OCI-LY7 (cell line): ENCODE measurements around the gene RNF220. TPM values are rescaled to one million over a fixed set of nuclear protein-coding genes. Genes with fewer than 3 reads are reported as not detected.

Source experiments
- BruUV-seq: library from RNA; stranded (reverse); fragments of 400-500 nt; replicated peaks from 2 replicates; lab custom pipeline; 2021; lab: Mats Ljungman, UMichigan
- CTCF ChIA-PET: fragments of 300-600 bp; sonication (Branson Sonifier 250); formaldehyde crosslinking; loops from one replicate; lab custom pipeline; 2022; ENCODE audit warnings: antibody characterized with exemption; ENCODE audit not compliant: unreplicated experiment; lab: Charles Lee
- POLR2A ChIA-PET: fragments of 300-600 bp; sonication (Branson Sonifier 250); formaldehyde crosslinking; loops from one replicate; lab custom pipeline; 2022; ENCODE audit warnings: antibody characterized with exemption; lab: Charles Lee
- DNase-seq: peaks from one replicate; pipeline ENCODE4 v3.0.0-alpha.2; 2015; ENCODE audit warnings: low spot score
- H2AFZ ChIP-seq: fragments of 200-600 bp; sonication (generic), shearing (Covaris generic); 2 replicates; pipeline ENCODE4 v1.6.1; 2014; ENCODE audit warnings: mild to moderate bottlenecking, antibody characterized with exemption, low read length, moderate library complexity
- H3K27ac ChIP-seq: fragments of 200-600 bp; sonication (generic); 2 replicates; pipeline ENCODE4 v1.5.1; 2014; ENCODE audit warnings: mixed run types, low read depth, mild to moderate bottlenecking, moderate library complexity, low read length, inconsistent platforms; ENCODE audit not compliant: poor library complexity, severe bottlenecking
- H3K36me3 ChIP-seq: fragments of 200-600 bp; sonication (generic); 2 replicates; pipeline ENCODE4 v1.6.1; 2014; ENCODE audit warnings: mild to moderate bottlenecking, antibody characterized with exemption, low read length, moderate library complexity, mixed read lengths; ENCODE audit not compliant: insufficient read depth
- H3K4me1 ChIP-seq: fragments of 200-600 bp; sonication (generic); 2 replicates; pipeline ENCODE4 v1.5.1; 2014; ENCODE audit warnings: mild to moderate bottlenecking, low read length; ENCODE audit not compliant: insufficient read depth, poor library complexity, severe bottlenecking
- H3K4me2 ChIP-seq: fragments of 200-600 bp; sonication (generic); 2 replicates; pipeline ENCODE4 v1.6.1; 2014; ENCODE audit warnings: mild to moderate bottlenecking, low read length
- H3K4me3 ChIP-seq: fragments of 200-600 bp; sonication (generic); 2 replicates; pipeline ENCODE4 v1.5.1; 2014; ENCODE audit warnings: mild to moderate bottlenecking, low read depth, low read length; ENCODE audit not compliant: poor library complexity, severe bottlenecking
- H3K79me2 ChIP-seq: fragments of 200-600 bp; sonication (generic); 2 replicates; pipeline ENCODE4 v1.6.1; 2016; ENCODE audit warnings: low read depth, mild to moderate bottlenecking, low read length, moderate library complexity, mixed read lengths; ENCODE audit not compliant: insufficient read depth
- H3K9me2 ChIP-seq: fragments of 200-600 bp; sonication (generic); 2 replicates; pipeline ENCODE4 v1.6.1; 2016; ENCODE audit warnings: mild to moderate bottlenecking, low read length, mixed read lengths; ENCODE audit not compliant: insufficient read depth
- H3K9me3 ChIP-seq: fragments of 200-600 bp; sonication (generic); 2 replicates; pipeline ENCODE4 v1.6.1; 2014; ENCODE audit warnings: mild to moderate bottlenecking, mixed run types, low read length, mixed read lengths
- H4K20me1 ChIP-seq: fragments of 200-600 bp; sonication (generic); 2 replicates; pipeline ENCODE4 v1.6.1; 2014; ENCODE audit warnings: mild to moderate bottlenecking, antibody characterized with exemption, low read length, moderate library complexity, mixed read lengths; ENCODE audit not compliant: insufficient read depth
- CTCF ChIP-seq: fragments of 200-600 bp; sonication (generic); conservative IDR thresholded peaks from 2 replicates; pipeline ENCODE4 v1.5.1; 2014; ENCODE audit warnings: mild to moderate bottlenecking, antibody characterized with exemption, low read length, moderate library complexity, mixed read lengths
- EZH2phosphoT487 ChIP-seq: fragments of 200-600 bp; sonication (generic); IDR thresholded peaks from 2 replicates; pipeline ENCODE4 v1.6.1; 2018; ENCODE audit warnings: low read depth, borderline replicate concordance, mild to moderate bottlenecking, mixed run types, antibody characterized with exemption, low read length, moderate library complexity, mixed read lengths
- intact Hi-C: fragments of 100-400 bp; cut with micrococcal nuclease; formaldehyde crosslinking; loops from one replicate; pipeline ENCODE4 v1.10.0; 2022; ENCODE audit not compliant: unreplicated experiment
- total RNA-seq, 2 experiments: library from RNA; depleted of rRNA in 1 of 2; stranded (reverse); fragments of >200 nt in 1 of 2; shearing (Covaris generic) in 1 of 2; gene quantifications; 2 replicates each; pipeline ENCODE4 v1.2.3, GENCODE V29; 2014 to 2022

RNF220 gene
- total RNA-seq, 2 experiments from 2014 or later, result 82.3 to 85.5 TPM

- no peaks in the 10 kb centered on the region for H3K36me3 ChIP-seq
- no peaks in the 10 kb centered on the region for H3K9me3 ChIP-seq
- H3K27ac ChIP-seq, result no peak overlapping the region
- H2AFZ ChIP-seq, result no peak overlapping the region
- no peaks in the 10 kb centered on the region for H3K79me2 ChIP-seq
- H4K20me1 ChIP-seq, result no peaks in the 10 kb centered on the region
- no peak overlapping the region for H3K4me3 ChIP-seq
- DNase-seq, result no peak
- intact Hi-C loops, result no loop called here
- H3K4me1 ChIP-seq, result no peaks in the 10 kb centered on the region
- TF ChIP-seq CTCF (no peak), EZH2phosphoT487 (no peak)
- H3K4me2 ChIP-seq, result no peak overlapping the region
- CTCF ChIA-PET, result no interaction called here
- POLR2A ChIA-PET, result no interaction called here
- BruUV-seq, result no TSS peak
- no peaks in the 10 kb centered on the region for H3K9me2 ChIP-seq
Observed at GRCh38 chr1:44519035-44519676, 114.1 kb downstream of the RNF220 start.

GRCh38 chr1:44521378-44522080 is 116.5 kb downstream of the RNF220 start:
- Histone ChIP-seq H3K9me2 (no peaks in the 10 kb centered on the region), H4K20me1 (no peaks in the 10 kb centered on the region), H2AFZ (no peak overlapping the region), H3K4me1 (no peaks in the 10 kb centered on the region), H3K27ac (no peak overlapping the region), H3K4me2 (no peak overlapping the region), H3K79me2 (no peaks in the 10 kb centered on the region), H3K4me3 (no peak overlapping the region), H3K36me3 (no peaks in the 10 kb centered on the region), H3K9me3 (no peaks in the 10 kb centered on the region)
- BruUV-seq, result no TSS peak
- no peak for DNase-seq
- POLR2A ChIA-PET, result interaction anchor here (1.1 kb wide), 1 partner anchor 9 kb away, joined by 3 read pairs; no protein-coding TSS in a partner anchor
- CTCF ChIA-PET, result no interaction called here
- intact Hi-C loops, result no loop called here
- TF ChIP-seq EZH2phosphoT487, result no peak
- no peak for TF ChIP-seq CTCF
